Fibroblast of mammary gland (primary cell): Measurements from ENCODE around the gene CDCA7.
"Not testable (repeated sequence)": the region's sequence is repeated elsewhere in the genome, so short reads cannot be mapped to it uniquely, and the experiment has no call there.

Experiments used
- DNase-seq: peaks from one replicate; pipeline ENCODE4 v3.0.0-alpha.2; 2010; ENCODE audit warnings: low read depth
- H3K4me3 ChIP-seq: 2 replicates; pipeline ENCODE4 v1.5.1; 2011; ENCODE audit warnings: low read depth, mild to moderate bottlenecking, low read length, moderate library complexity; ENCODE audit not compliant: control insufficient read depth
- TF ChIP-seq, protein P1 (sequence below): conservative IDR thresholded peaks from 2 replicates; pipeline ENCODE4 v1.5.1; 2011; ENCODE audit warnings: low read depth, low read length, inconsistent platforms; ENCODE audit not compliant: control insufficient read depth, insufficient read depth

CDCA7 gene

DNA sequence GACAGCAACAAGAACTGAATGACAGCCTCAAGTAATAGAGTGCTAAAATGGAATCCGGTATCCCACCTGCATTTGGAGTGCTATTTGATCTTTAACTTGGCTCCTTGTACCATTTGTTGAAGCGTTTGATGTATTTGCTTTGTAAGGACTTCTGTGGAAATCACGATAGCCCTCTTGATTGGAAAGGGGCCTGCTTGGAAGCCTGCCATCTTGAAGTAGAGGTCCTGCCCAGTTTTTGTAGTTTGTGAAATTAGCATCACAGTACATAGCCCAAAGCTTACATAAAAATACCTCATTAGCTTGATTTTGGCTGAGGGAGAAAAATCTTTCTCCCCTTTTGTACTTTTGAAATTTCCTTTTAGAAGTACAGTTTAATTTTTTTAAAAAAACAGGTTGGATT is 2.7 kb downstream of the CDCA7 start:
- no peak for DNase-seq
- H3K4me3 ChIP-seq: no peak overlapping the region
- TF ChIP-seq, protein P1, sequence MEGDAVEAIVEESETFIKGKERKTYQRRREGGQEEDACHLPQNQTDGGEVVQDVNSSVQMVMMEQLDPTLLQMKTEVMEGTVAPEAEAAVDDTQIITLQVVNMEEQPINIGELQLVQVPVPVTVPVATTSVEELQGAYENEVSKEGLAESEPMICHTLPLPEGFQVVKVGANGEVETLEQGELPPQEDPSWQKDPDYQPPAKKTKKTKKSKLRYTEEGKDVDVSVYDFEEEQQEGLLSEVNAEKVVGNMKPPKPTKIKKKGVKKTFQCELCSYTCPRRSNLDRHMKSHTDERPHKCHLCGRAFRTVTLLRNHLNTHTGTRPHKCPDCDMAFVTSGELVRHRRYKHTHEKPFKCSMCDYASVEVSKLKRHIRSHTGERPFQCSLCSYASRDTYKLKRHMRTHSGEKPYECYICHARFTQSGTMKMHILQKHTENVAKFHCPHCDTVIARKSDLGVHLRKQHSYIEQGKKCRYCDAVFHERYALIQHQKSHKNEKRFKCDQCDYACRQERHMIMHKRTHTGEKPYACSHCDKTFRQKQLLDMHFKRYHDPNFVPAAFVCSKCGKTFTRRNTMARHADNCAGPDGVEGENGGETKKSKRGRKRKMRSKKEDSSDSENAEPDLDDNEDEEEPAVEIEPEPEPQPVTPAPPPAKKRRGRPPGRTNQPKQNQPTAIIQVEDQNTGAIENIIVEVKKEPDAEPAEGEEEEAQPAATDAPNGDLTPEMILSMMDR: no peak

DNA sequence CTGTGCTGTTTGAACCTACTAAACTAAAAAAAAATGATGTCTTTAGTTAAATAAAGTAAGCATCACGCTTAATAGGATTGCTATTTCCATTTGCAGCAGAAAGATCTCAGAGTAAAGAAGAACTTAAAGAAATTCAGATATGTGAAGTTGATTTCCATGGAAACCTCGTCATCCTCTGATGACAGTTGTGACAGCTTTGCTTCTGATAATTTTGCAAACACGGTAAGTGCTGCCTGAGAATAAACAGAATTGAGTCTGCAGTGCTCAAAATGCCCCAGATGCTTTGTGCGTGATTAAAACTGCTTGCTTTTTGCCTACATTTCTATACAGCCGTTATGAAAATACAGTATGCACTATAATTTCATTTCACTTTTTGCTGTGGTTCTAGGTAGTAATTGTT is 3.9 kb downstream of the CDCA7 start:
- no peak overlapping the region for H3K4me3 ChIP-seq
- DNase-seq: no peak
- TF ChIP-seq, protein P1: no peak

DNA sequence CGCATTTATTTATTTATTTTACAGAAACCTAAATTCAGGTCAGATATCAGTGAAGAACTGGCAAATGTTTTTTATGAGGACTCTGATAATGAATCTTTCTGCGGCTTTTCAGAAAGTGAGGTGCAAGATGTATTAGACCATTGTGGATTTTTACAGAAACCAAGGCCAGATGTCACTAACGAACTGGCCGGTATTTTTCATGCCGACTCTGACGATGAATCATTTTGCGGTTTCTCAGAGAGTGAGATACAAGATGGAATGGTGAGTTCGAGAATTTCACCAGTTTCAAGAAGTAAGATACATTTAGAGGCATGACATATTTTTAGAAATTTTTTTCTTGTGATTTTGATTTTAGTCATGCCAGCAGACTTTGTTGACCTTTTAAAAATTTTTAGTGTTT is 4.6 kb downstream of the CDCA7 start:
- DNase-seq: no peak

DNA sequence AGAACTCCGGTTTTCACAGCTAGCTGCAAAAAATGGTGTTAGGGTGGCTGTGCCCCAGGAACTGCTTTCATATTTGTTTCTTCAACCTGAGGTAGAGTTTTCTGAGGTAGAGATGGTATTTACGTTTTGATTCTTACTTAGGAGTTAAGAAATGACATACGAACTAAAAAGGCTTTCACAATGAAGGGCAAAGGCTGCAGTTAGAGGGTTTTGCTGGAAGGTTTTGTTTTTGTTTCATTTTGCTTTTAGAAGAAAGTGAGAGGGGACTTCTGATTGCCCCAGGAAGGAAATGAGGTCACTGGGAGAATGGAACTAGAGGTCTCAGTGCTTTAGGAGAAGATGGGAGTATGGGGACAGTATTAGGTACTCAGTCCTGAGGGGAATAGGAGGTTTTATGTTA is 15.5 kb downstream of the CDCA7 start:
- TF ChIP-seq, protein P1: no peak
- no peak overlapping the region for H3K4me3 ChIP-seq

More for the DNA sequence above, 4.6 kb downstream of the CDCA7 start:
- no peak overlapping the region for H3K4me3 ChIP-seq
- TF ChIP-seq, protein P1: no peak

DNA sequence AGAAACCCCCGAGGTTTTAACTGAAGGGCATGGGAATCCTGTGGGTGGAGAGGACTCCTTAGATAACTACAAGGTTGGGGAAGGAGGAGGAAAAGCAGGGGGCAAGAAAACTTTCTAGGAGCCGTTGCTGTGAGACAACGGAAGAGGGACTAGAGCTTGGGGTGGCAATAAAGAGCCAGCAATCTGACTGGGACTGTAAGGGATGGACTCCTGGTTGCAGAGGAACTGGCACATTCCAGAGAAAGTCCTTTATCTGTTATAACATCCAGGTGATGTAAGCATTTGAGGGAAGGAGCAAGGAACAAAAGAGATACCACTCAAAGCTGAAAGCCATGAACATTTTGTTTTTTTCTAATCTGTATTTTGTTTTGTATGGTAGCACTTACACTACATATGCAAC is 16.4 kb downstream of the CDCA7 start:
- DNase-seq: no peak
- no peak overlapping the region for H3K4me3 ChIP-seq
- TF ChIP-seq, protein P1: no peak

More for the DNA sequence above, 15.5 kb downstream of the CDCA7 start:
- no peak for DNase-seq

DNA sequence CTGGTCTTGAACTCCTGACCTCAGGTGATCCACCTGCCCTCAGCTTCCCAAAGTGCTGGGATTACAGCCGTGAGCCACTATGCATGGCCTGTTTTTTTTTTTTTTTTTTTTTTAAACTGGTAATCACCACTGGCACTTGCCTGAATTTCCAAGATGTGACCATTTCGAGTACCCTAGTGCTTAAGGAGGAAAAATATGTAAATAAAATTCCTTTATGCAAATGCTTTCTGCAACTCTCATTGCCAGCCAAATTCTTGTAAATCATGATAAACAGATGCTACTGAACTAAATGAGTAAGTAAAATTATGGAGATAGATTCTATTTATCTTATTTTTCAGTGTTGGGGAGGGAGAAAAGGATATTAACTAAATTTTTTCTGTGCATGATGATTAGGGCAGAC is 18.6 kb downstream of the CDCA7 start:
- DNase-seq: no peak
- H3K4me3 ChIP-seq: no peak overlapping the region
- TF ChIP-seq, protein P1: no peak

DNA sequence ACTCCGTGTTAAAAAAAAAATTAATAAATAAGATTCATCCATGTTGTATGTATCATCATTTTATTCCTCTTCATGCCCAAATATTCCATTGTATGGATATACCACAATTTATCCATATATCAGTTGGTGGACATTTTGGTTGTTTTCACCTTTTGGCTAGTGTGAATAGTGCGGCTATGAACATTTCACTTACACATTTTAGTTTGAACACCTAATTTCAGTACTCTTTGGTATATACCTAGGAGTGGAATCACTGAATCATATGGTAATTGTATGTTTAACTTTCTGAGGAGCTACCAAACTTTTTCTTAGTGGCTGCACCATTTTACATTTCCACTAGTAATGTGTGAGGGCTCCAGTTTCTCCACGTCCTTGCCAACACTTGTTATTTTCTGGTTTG is 20.0 kb downstream of the CDCA7 start:
- no peak overlapping the region for H3K4me3 ChIP-seq
- DNase-seq: no peak
- TF ChIP-seq, protein P1: no peak

DNA sequence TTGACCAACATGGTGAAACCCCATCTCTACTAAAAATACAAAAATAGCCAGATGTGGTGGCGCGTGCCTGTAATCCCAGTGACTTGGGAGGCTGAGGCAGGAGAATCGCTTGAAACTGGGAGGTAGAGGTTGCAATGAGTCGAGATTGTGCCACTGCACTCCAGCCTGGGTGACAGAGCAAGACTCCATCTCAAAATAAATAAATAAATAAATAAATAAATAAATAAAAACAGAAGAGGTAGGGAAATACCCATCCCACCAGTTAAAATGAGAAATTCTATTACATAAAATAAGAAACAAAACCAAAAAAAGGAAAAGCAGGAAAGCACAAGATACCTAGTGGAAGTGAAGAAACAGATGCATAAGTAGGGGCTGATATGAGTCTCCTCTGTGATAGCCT is 30.9 kb downstream of the CDCA7 start:
- DNase-seq, H3K4me3 ChIP-seq: not testable (repeated sequence)
